WERI-Rb-1 (cell line): ENCODE data around the gene NELL1.

Experiments
- DNase-seq: peaks from one replicate; pipeline ENCODE4 v3.0.0-alpha.2; 2020
- H3K27ac ChIP-seq: fragments of 250-450 bp; sonication (Bioruptor Pico); 2 replicates; pipeline ENCODE4 v1.5.1; 2020; ENCODE audit warnings: mild to moderate bottlenecking, moderate library complexity
- H3K27me3 ChIP-seq: fragments of 250-450 bp; sonication (Bioruptor Pico); 2 replicates; pipeline ENCODE4 v1.5.1; 2021; ENCODE audit warnings: mild to moderate bottlenecking, low read depth, moderate library complexity; ENCODE audit not compliant: insufficient read depth, severe bottlenecking
- H3K36me3 ChIP-seq: fragments of 250-450 bp; sonication (Bioruptor Pico); 2 replicates; pipeline ENCODE4 v1.5.1; 2020; ENCODE audit warnings: mild to moderate bottlenecking, moderate library complexity
- H3K4me3 ChIP-seq: 2 replicates; pipeline ENCODE4 v1.5.1; 2011; ENCODE audit warnings: low read depth, mild to moderate bottlenecking, control low read depth, low read length
- H3K9me3 ChIP-seq: fragments of 250-450 bp; sonication (Bioruptor Pico); 2 replicates; pipeline ENCODE4 v1.5.1; 2021; ENCODE audit warnings: mild to moderate bottlenecking, moderate library complexity; ENCODE audit not compliant: severe bottlenecking
- CTCF ChIP-seq: IDR thresholded peaks from 2 replicates; pipeline ENCODE4 v1.5.1; 2011; ENCODE audit warnings: low read depth, mild to moderate bottlenecking, control low read depth, inconsistent platforms, low read length

The NELL1 gene

GRCh38 chr11:20949585-20949984 is 280.2 kb downstream of the NELL1 start:
- Histone ChIP-seq H3K36me3 (no peaks in the 10 kb centered on the region), H3K4me3 (no peak overlapping the region), H3K27me3 (no peaks in the 10 kb centered on the region), H3K9me3 (no peaks in the 10 kb centered on the region), H3K27ac (no peak overlapping the region)
- no peak for DNase-seq
- no peak for TF ChIP-seq CTCF

- Histone ChIP-seq H3K27me3 (no peaks in the 10 kb centered on the region), H3K27ac (no peak overlapping the region), H3K9me3 (no peaks in the 10 kb centered on the region), H3K36me3 (no peaks in the 10 kb centered on the region), H3K4me3 (no peak overlapping the region)
- no peak for TF ChIP-seq CTCF
- no peak for DNase-seq
These were observed 293.2 kb downstream of the NELL1 start for GRCh38 chr11:20962581-20962980.

- no peaks in the 10 kb centered on the region for H3K36me3 ChIP-seq
- no peak for DNase-seq
- TF ChIP-seq CTCF = no peak
- H3K4me3 ChIP-seq = no peak overlapping the region
- no peaks in the 10 kb centered on the region for H3K27me3 ChIP-seq
- no peaks in the 10 kb centered on the region for H3K9me3 ChIP-seq
- H3K27ac ChIP-seq = no peak overlapping the region
These were observed 294.2 kb downstream of the NELL1 start for GRCh38 chr11:20963596-20963995.

- no peaks in the 10 kb centered on the region for H3K9me3 ChIP-seq
- DNase-seq = no peak
- TF ChIP-seq CTCF = no peak
- no peak overlapping the region for H3K27ac ChIP-seq
- no peaks in the 10 kb centered on the region for H3K27me3 ChIP-seq
- H3K36me3 ChIP-seq = no peaks in the 10 kb centered on the region
- no peak overlapping the region for H3K4me3 ChIP-seq
These were observed 295.6 kb downstream of the NELL1 start for GRCh38 chr11:20964985-20965384.

GRCh38 chr11:20966489-20966888 is 297.1 kb downstream of the NELL1 start:
- TF ChIP-seq CTCF = no peak
- Histone ChIP-seq H3K36me3 (no peaks in the 10 kb centered on the region), H3K4me3 (no peak overlapping the region), H3K9me3 (no peaks in the 10 kb centered on the region), H3K27me3 (no peaks in the 10 kb centered on the region), H3K27ac (no peak overlapping the region)
- DNase-seq = no peak

- Histone ChIP-seq H3K9me3 (no peaks in the 10 kb centered on the region), H3K4me3 (no peak overlapping the region), H3K36me3 (no peaks in the 10 kb centered on the region), H3K27me3 (no peaks in the 10 kb centered on the region), H3K27ac (no peak overlapping the region)
- TF ChIP-seq CTCF = no peak
- DNase-seq = no peak
These were observed 304.7 kb downstream of the NELL1 start for GRCh38 chr11:20973940-20974559.
